ENCODE measurements around the gene LIMK2. TPM values are rescaled to one million over a fixed set of nuclear protein-coding genes. Genes with fewer than 3 reads are reported as not detected.
"Not testable (repeated sequence)": the region's sequence is repeated elsewhere in the genome, so short reads cannot be mapped to it uniquely, and the experiment has no call there.

Gene LIMK2
- total and polyA plus RNA-seq, 9 of the 15 experiments (the other 6 are each of a cell fraction or from before 2014, with no cell fraction given) = 1.1 to 14.5 (median 8.5) TPM

- WGBS (ENCODE audit: insufficient coverage, low coverage, missing lambda C conversion rate) = 75% methylated on average over 1 of the region's 3 CpGs
Measured at GRCh38 chr22:31206460-31206859, 5.6 kb upstream of the LIMK2 start.

GRCh38 chr22:31206896-31207687 lies 5.0 kb upstream of the LIMK2 start:
- Histone ChIP-seq H3K36me3 (ENCODE audit: control insufficient read depth, insufficient read depth, low read length) (0 out of 3 replicates have a peak, but pooled peaks cover 3% of the 10 kb centered on the region), H3K9ac (ENCODE audit: insufficient read depth in 1 of 2, low read depth in 2 of 2, low read length in 2 of 2) (no peak overlapping the region), H3K79me2 (ENCODE audit: control insufficient read depth, insufficient read depth, low read length) (no peaks in the 10 kb centered on the region), H3K27ac (ENCODE audit: extremely low read depth, low read depth, low read length) (no peak overlapping the region), H3K27me3 (ENCODE audit: control insufficient read depth in 2 of 2, insufficient read depth in 2 of 2, low read length in 2 of 2) (no peaks in the 10 kb centered on the region), H3K9me3 (replicated peaks; ENCODE audit: control insufficient read depth, insufficient read depth, low read depth, low read length) (no peaks in the 10 kb centered on the region), H3K4me2 (ENCODE audit: insufficient read depth, low read length) (no peak overlapping the region), H3K9me1 (ENCODE audit: control insufficient read depth, insufficient read depth, low read length) (no peaks in the 10 kb centered on the region), H2AFZ (ENCODE audit: low read depth, low read length) (no peak overlapping the region), H3K4me3 (no peak overlapping the region), H3K4me1 (replicated peaks in 1 of 2; ENCODE audit: control insufficient read depth in 2 of 2, insufficient read depth in 2 of 2, low read length in 2 of 2) (peaks cover 3 to 5% of the 10 kb centered on the region in 2 experiments; a peak in 3 of 5 replicates), H4K20me1 (replicated peaks; ENCODE audit: control insufficient read depth, insufficient read depth, low read length) (no peaks in the 10 kb centered on the region)
- CTCF ChIA-PET (ENCODE audit: low intra/inter-chr PET ratio) = interaction anchor here (0.7 kb wide), 1 partner anchor 11 kb away, joined by 3 read pairs; no protein-coding TSS in a partner anchor
- DNase-seq (ENCODE audit: extremely low read depth in 1 of 4, low spot score in 3 of 4) = no peak
- TF ChIP-seq MEF2A (IDR thresholded peaks at IDR 0.05; ENCODE audit: control insufficient read depth, low read depth, low read length) = no peak
- in situ Hi-C loops (cut with MboI) = no loop called here
- intact Hi-C loops (cut with micrococcal nuclease) = no loop called here
- no TSS peak for BruUV-seq (replicated peaks)
- 57% methylated on average over 7 of the region's 8 CpGs for WGBS (ENCODE audit: insufficient coverage, low coverage, missing lambda C conversion rate)
- POLR2A ChIA-PET = interaction anchor here (0.6 to 0.9 kb wide), 3 partner anchors 24 to 348 kb away, joined by 3 to 4 read pairs (median 3); no protein-coding TSS in a partner anchor
- FAIRE-seq = no peak
- ATAC-seq = no peak

More at GRCh38 chr22:31206460-31206859, 5.6 kb upstream of the LIMK2 start:
- ATAC-seq; H3K4me3 ChIP-seq; H3K27ac ChIP-seq (ENCODE audit: extremely low read depth, low read depth, low read length); intact Hi-C loops (cut with micrococcal nuclease); H3K4me2 ChIP-seq (ENCODE audit: insufficient read depth, low read length); DNase-seq (ENCODE audit: extremely low read depth in 1 of 4, low spot score in 3 of 4); H4K20me1 ChIP-seq (replicated peaks; ENCODE audit: control insufficient read depth, insufficient read depth, low read length); POLR2A ChIA-PET; in situ Hi-C loops (cut with MboI); H3K27me3 ChIP-seq (ENCODE audit: control insufficient read depth in 2 of 2, insufficient read depth in 2 of 2, low read length in 2 of 2); H3K9ac ChIP-seq (ENCODE audit: insufficient read depth in 1 of 2, low read depth in 2 of 2, low read length in 2 of 2); H3K9me3 ChIP-seq (replicated peaks; ENCODE audit: control insufficient read depth, insufficient read depth, low read depth, low read length); H3K9me1 ChIP-seq (ENCODE audit: control insufficient read depth, insufficient read depth, low read length); H3K79me2 ChIP-seq (ENCODE audit: control insufficient read depth, insufficient read depth, low read length); H3K36me3 ChIP-seq (ENCODE audit: control insufficient read depth, insufficient read depth, low read length); FAIRE-seq; H3K4me1 ChIP-seq (replicated peaks in 1 of 2; ENCODE audit: control insufficient read depth in 2 of 2, insufficient read depth in 2 of 2, low read length in 2 of 2); H2AFZ ChIP-seq (ENCODE audit: low read depth, low read length): not testable (repeated sequence)
- TSS peak; percentile 58 for BruUV-seq (replicated peaks)
- CTCF ChIA-PET (ENCODE audit: low intra/inter-chr PET ratio) = interaction anchor here (0.7 kb wide), 1 partner anchor 12 kb away, joined by 3 read pairs; no protein-coding TSS in a partner anchor

Measured in K562 (cell line).